Measurements from ENCODE around the gene UST. TPM values are rescaled to one million over a fixed set of nuclear protein-coding genes. Genes with fewer than 3 reads are reported as not detected.

UST gene
- total and polyA plus RNA-seq, 8 donors = 3.7 to 20.9 (median 8.6) TPM

DNA sequence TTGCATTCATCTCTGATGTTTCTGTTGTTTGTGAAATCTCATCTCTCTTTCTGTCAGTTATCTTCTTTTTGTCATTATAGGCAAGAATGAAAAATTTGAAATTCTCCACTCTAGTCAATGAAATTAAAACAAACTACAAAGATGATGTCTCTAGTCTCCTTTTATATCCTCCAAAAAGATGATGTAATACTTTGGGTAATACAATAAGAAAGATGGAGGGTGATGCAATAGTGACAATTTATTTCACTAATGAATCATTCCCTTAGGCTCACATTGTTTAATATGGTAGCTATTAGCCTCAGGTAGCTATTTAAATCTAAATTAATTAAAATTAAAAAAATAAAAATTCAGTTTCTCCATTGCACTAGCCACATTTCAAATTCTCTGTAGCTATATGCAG lies 145.4 kb downstream of the UST start:
- H3K9me3 ChIP-seq = no peaks in the 10 kb centered on the region

GRCh38 chr6:148893073-148893472 lies 146.2 kb downstream of the UST start:
- Histone ChIP-seq H3K36me3 (no peaks in the 10 kb centered on the region), H3K4me3 (no peak overlapping the region), H3K9me3 (no peaks in the 10 kb centered on the region), H3K4me1 (peaks cover 4 to 14% (median 10%) of the 10 kb centered on the region in 3 donors), H3K27ac (no peak overlapping the region), H3K27me3 (no peaks in the 10 kb centered on the region)
- TF ChIP-seq CTCF (IDR thresholded peaks at IDR 0.05) = no peak
- intact Hi-C loops (cut with DNase I) = no loop called here
- DNase-seq = no peak
- 62 to 83% methylated on average over 2 of the region's 2 CpGs for WGBS, 2 donors
- no peak for FAIRE-seq
- no peak for ATAC-seq

More for the DNA sequence above, 145.4 kb downstream of the UST start:
- no peak for TF ChIP-seq CTCF (IDR thresholded peaks at IDR 0.05)
- intact Hi-C loops (cut with DNase I) = no loop called here
- Histone ChIP-seq H3K4me3 (no peak overlapping the region), H3K27me3 (no peaks in the 10 kb centered on the region), H3K4me1 (peaks cover 4 to 14% (median 10%) of the 10 kb centered on the region in 3 donors), H3K36me3 (no peaks in the 10 kb centered on the region), H3K27ac (no peak overlapping the region)
- no peak for ATAC-seq
- no peak for DNase-seq
- FAIRE-seq = no peak

DNA sequence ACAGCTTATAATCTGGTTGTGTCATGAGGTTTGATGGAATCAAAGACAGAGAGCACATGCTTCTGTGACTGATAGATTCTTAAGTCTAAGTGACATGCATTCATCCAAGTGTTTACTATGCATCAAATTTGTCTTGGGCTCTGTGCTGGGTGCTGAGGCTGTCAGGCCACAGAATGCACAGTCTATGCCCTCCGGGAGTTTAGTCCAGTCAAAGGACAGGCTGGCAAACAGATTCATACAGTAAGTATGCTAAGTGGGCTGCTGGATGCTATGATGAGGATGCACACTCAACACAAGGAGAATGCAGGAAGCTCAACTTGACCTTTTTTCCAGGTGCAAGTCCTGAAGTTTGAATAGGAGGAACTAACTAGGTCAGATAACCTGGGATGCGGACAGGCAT lies 146.7 kb downstream of the UST start:
- no peak for FAIRE-seq
- no peak for TF ChIP-seq CTCF (IDR thresholded peaks at IDR 0.05)
- intact Hi-C loops (cut with DNase I) = no loop called here
- no peaks in the 10 kb centered on the region for H3K27me3 ChIP-seq
- DNase-seq = no peak
- peaks cover 4 to 14% (median 10%) of the 10 kb centered on the region in 3 donors for H3K4me1 ChIP-seq
- H3K27ac ChIP-seq = no peak overlapping the region
- 68 to 98% methylated on average over 2 of the region's 2 CpGs for WGBS, 2 donors
- no peak overlapping the region for H3K4me3 ChIP-seq
- ATAC-seq = no peak
- no peaks in the 10 kb centered on the region for H3K36me3 ChIP-seq
- H3K9me3 ChIP-seq = no peaks in the 10 kb centered on the region

DNA sequence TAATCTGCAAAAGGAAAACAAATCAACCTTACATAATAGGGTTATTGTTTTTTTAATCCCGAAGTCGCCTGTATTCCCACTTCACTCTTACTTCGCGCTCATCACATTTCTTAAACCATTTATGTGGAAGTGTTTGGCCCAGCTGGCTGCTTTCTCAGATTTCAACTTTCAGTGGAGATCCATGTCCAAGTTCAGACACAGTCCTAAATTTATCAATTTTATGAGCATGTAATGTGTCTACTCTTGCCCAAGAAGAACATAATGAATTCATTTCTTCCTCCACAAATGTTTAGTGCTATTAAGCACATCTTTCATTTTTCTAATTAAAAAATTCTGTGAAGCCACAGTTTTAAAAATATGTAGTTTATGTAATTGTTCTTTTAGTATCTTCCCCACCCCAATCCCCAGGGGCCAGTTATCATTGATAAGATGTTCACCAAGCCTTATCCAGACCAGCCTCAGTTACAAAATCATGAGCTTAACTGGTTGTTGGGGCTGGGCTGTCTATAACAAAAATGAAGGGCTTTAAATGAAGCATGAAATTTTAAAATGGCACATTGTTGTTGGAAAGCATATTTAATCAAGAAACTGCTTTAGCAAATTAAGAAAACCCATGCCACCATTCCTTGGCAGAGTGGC lies 151.7 kb downstream of the UST start:
- no peak for DNase-seq
- H3K27ac ChIP-seq = no peak overlapping the region

More for the DNA sequence above, 151.7 kb downstream of the UST start:
- no peak for FAIRE-seq
- Histone ChIP-seq H3K9me3 (no peaks in the 10 kb centered on the region), H3K36me3 (no peaks in the 10 kb centered on the region), H3K27me3 (no peaks in the 10 kb centered on the region), H3K4me3 (no peak overlapping the region), H3K4me1 (no peaks in the 10 kb centered on the region)
- WGBS, 2 donors = 82 to 83% methylated on average over 4 of the region's 4 CpGs
- TF ChIP-seq CTCF (IDR thresholded peaks at IDR 0.05) = no peak
- no peak for ATAC-seq
- intact Hi-C loops (cut with DNase I) = no loop called here
